MM.1S (cell line): ENCODE measurements around the gene AK6.

ENCODE experiments used
- CTCF ChIP-seq: fragments of 300-600 bp; sonication (generic); IDR thresholded peaks from 2 replicates; pipeline ENCODE4 v1.5.1; 2016; ENCODE audit warnings: antibody characterized with exemption, low read length, mixed read lengths
- EZH2phosphoT487 ChIP-seq: fragments of 300-600 bp; sonication (generic); IDR thresholded peaks from 2 replicates; pipeline ENCODE4 v1.6.1; 2018; ENCODE audit warnings: antibody characterized with exemption, low read length

DNA sequence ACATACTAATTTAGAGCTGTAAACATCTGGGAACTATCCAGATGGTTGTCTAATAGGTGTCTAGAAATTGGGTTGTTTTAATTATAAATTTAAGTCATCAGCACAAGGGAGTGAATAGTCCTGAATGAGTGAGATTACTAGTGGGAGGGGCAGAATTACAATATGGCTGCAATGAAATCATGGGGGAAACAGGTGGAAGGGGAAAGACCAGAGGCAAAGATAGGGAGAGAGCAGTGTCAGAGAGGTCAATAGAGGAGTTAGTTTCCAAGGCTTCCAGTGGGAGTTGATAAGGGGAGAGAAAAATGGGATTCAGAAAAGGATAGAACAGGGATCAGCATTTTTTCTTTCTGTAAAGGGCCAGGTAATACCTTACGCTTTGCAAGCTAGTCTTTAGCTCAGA, 8.9 kb downstream of the AK6 start:
- TF ChIP-seq EZH2phosphoT487: no peak
- no peak for TF ChIP-seq CTCF
